Suprapubic skin (tissue), 4 donors: ENCODE results near the gene TDRD10. TPM values are rescaled to one million over a fixed set of nuclear protein-coding genes. Genes with fewer than 3 reads are reported as not detected.
"Not testable (repeated sequence)": the region's sequence is repeated elsewhere in the genome, so short reads cannot be mapped to it uniquely, and the experiment has no call there.

Experiments
- DNase-seq, 2 donors: peaks; one replicate each; pipeline ENCODE4 v3.0.0-alpha.2; 2019; ENCODE audit warnings: low spot score in 2 of 2
- H3K27ac ChIP-seq: fragments of 200-600 bp; sonication (generic); one replicate; pipeline ENCODE4 v1.5.1; 2019
- H3K27me3 ChIP-seq: fragments of 200-600 bp; sonication (generic); one replicate; pipeline ENCODE4 v1.5.1; 2019
- H3K36me3 ChIP-seq: fragments of 200-600 bp; sonication (generic); one replicate; pipeline ENCODE4 v1.5.1; 2019
- H3K4me1 ChIP-seq: fragments of 200-600 bp; sonication (generic); one replicate; pipeline ENCODE4 v1.5.1; 2019
- H3K4me3 ChIP-seq: fragments of 200-600 bp; sonication (generic); one replicate; pipeline ENCODE4 v1.5.1; 2019; ENCODE audit warnings: mild to moderate bottlenecking
- H3K9me3 ChIP-seq: fragments of 200-600 bp; sonication (generic); one replicate; pipeline ENCODE4 v1.5.1; 2019
- CTCF ChIP-seq, 2 donors: fragments of 200-600 bp in 1 of 2; fragments of 450-650 bp in 1 of 2; sonication (generic) in 1 of 2; IDR thresholded peaks; one replicate each; pipeline ENCODE4 v1.5.1; 2016 to 2019; ENCODE audit warnings: antibody characterized with exemption in 2 of 2, mild to moderate bottlenecking in 1 of 2, moderate library complexity in 1 of 2
- EP300 ChIP-seq: sonication (generic); formaldehyde crosslinking; IDR thresholded peaks from one replicate; pipeline ENCODE4 v1.6.1; 2017; ENCODE audit warnings: antibody characterized with exemption
- POLR2A ChIP-seq, 2 donors: fragments of 450-650 bp; IDR thresholded peaks; one replicate each; pipeline ENCODE4 v1.6.1; 2017; ENCODE audit warnings: antibody characterized with exemption in 2 of 2, mild to moderate bottlenecking in 2 of 2, moderate library complexity in 2 of 2
- POLR2AphosphoS5 ChIP-seq, 3 donors: sonication (generic); formaldehyde crosslinking; IDR thresholded peaks; one replicate each; pipeline ENCODE4 v1.6.1; 2017; ENCODE audit warnings: antibody characterized with exemption in 3 of 3
- WGBS: methylation state at CpG from one replicate; pipeline ENCODE4 v1.1.5; 2018; 5-methylcytosine and 5-hydroxymethylcytosine counted together
- total RNA-seq, 4 donors: library from RNA; depleted of rRNA; stranded (reverse); fragments of >200 nt; gene quantifications; one replicate each; pipeline ENCODE4 v1.1.0, GENCODE V29; 2016

Gene TDRD10
- total RNA-seq, 4 donors from 2014 or later = 0.72 to 2.6 (median 2.0) TPM

- Histone ChIP-seq H3K4me1 (peaks cover 22% of the 10 kb centered on the region), H3K36me3 (peaks cover 14% of the 10 kb centered on the region), H3K9me3 (no peaks in the 10 kb centered on the region), H3K27ac (peak overlapping the region; percentile 58), H3K27me3 (no peaks in the 10 kb centered on the region), H3K4me3 (no peak overlapping the region)
- WGBS = 43% methylated on average over 7 of the region's 7 CpGs
- no peak for DNase-seq
- TF ChIP-seq POLR2A (IDR thresholded peaks at IDR 0.05) = no peak
- no peak for TF ChIP-seq EP300
- TF ChIP-seq POLR2AphosphoS5 (IDR thresholded peaks at IDR 0.05) = no peak
- TF ChIP-seq CTCF (IDR thresholded peaks at IDR 0.05) = no peak
These were observed 16.0 kb upstream of the TDRD10 start for GRCh38 chr1:154485910-154486496.

GRCh38 chr1:154486756-154487155 is 15.3 kb upstream of the TDRD10 start:
- not testable (repeated sequence) for H3K9me3 ChIP-seq, H3K27me3 ChIP-seq, H3K27ac ChIP-seq, DNase-seq, H3K4me3 ChIP-seq
- Histone ChIP-seq H3K36me3 (peaks cover 14% of the 10 kb centered on the region), H3K4me1 (peaks cover 19% of the 10 kb centered on the region)
- 80% methylated on average over 5 of the region's 5 CpGs for WGBS

GRCh38 chr1:154488922-154489321 is 13.1 kb upstream of the TDRD10 start:
- H3K27me3 ChIP-seq = peaks cover 5% of the 10 kb centered on the region
- no peak for DNase-seq

GRCh38 chr1:154489695-154490274 is 12.2 kb upstream of the TDRD10 start:
- Histone ChIP-seq H3K36me3 (peaks cover 11% of the 10 kb centered on the region), H3K9me3 (no peaks in the 10 kb centered on the region), H3K27me3 (peaks cover 5% of the 10 kb centered on the region), H3K4me1 (peaks cover 26% of the 10 kb centered on the region), H3K4me3 (no peak overlapping the region), H3K27ac (no peak overlapping the region)
- 63% methylated on average over 5 of the region's 5 CpGs for WGBS
- DNase-seq = no peak
- no peak for TF ChIP-seq POLR2A (IDR thresholded peaks at IDR 0.05)
- TF ChIP-seq EP300 = no peak
- no peak for TF ChIP-seq CTCF (IDR thresholded peaks at IDR 0.05)
- no peak for TF ChIP-seq POLR2AphosphoS5 (IDR thresholded peaks at IDR 0.05)

More at GRCh38 chr1:154488922-154489321, 13.1 kb upstream of the TDRD10 start:
- H3K4me3 ChIP-seq = no peak overlapping the region
- no peak overlapping the region for H3K27ac ChIP-seq
- WGBS = 73% methylated on average over 14 of the region's 20 CpGs
- H3K36me3 ChIP-seq = peaks cover 14% of the 10 kb centered on the region
- no peaks in the 10 kb centered on the region for H3K9me3 ChIP-seq
- TF ChIP-seq POLR2AphosphoS5 (IDR thresholded peaks at IDR 0.05) (no peak), POLR2A (IDR thresholded peaks at IDR 0.05) (no peak), CTCF (IDR thresholded peaks at IDR 0.05) (no peak), EP300 (no peak)
- H3K4me1 ChIP-seq = peaks cover 25% of the 10 kb centered on the region

- H3K9me3 ChIP-seq = no peaks in the 10 kb centered on the region
- TF ChIP-seq POLR2A (IDR thresholded peaks at IDR 0.05) (no peak), POLR2AphosphoS5 (IDR thresholded peaks at IDR 0.05) (no peak), CTCF (IDR thresholded peaks at IDR 0.05) (no peak), EP300 (no peak)
- H3K4me1 ChIP-seq = peaks cover 21% of the 10 kb centered on the region
- H3K27me3 ChIP-seq = peaks cover 5% of the 10 kb centered on the region
- H3K4me3 ChIP-seq = no peak overlapping the region
- peaks cover 11% of the 10 kb centered on the region for H3K36me3 ChIP-seq
- no peak overlapping the region for H3K27ac ChIP-seq
- no peak for DNase-seq
- 69% methylated on average over 1 of the region's 1 CpG for WGBS
These were observed 11.7 kb upstream of the TDRD10 start for GRCh38 chr1:154490317-154490716.
